Brain pericyte (primary cell): Measurements from ENCODE around the gene KCNN3.

ENCODE experiments used
- DNase-seq: peaks from one replicate; pipeline ENCODE4 v3.0.0-alpha.2; 2012; ENCODE audit warnings: low read depth, low spot score

KCNN3 gene

DNA sequence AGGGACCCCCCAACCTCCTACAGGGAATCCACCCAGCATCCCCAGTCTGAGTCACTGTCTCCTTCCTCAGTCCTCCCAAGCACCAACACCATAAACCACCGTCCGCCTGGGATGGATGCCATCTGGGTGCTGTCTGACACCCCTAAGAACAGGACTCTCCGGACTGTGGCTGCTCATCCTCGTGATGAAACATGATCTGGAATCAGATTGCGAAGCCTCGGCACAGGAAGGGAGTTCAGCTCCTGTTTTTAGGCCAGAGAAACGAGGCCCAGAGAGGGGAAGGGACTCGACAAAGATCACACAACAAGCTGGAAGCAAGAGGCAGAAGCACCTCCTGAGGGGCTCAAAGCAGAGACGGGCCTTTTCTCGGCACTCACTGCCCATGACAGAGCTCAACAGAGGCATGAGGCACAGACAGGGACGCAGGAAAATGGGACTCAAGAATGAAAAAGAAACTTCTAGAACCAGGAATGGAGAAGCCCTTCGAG, 8.4 kb downstream of the KCNN3 start:
- DNase-seq: no peak

DNA sequence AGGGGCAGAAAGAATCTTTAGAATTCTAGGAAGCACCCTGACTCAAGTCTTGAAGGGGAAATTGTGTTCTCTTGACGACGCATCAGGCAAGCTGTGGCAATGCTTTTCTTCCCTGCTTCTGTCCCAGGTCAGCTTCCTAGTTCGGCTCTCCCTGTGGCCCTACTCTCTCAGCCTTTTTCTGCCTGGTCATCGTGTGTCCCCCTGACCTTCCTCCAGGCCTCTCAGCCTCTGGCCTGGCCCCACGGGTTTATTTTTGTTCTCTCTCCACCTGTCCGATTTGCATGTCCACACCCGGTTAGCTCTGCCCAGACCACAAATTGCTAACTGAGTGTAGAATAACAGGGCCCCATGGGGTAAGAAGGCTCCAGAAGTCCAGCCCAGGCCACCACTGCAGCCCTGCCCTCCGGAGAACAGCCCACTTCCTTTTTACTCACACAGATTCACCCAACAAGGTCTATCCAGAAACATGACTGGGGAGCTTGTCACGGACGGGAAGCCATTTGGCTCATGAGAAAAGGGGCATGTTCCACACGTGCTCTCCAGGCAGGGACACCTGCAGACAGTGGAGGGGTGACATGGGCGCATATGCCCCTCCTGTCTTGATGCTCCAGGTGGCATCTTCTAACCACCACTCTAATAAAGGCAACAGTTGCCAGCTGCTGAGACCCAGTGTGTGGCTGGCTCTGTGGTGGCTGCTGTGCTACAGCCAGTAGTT, 9.8 kb downstream of the KCNN3 start:
- DNase-seq: no peak

DNA sequence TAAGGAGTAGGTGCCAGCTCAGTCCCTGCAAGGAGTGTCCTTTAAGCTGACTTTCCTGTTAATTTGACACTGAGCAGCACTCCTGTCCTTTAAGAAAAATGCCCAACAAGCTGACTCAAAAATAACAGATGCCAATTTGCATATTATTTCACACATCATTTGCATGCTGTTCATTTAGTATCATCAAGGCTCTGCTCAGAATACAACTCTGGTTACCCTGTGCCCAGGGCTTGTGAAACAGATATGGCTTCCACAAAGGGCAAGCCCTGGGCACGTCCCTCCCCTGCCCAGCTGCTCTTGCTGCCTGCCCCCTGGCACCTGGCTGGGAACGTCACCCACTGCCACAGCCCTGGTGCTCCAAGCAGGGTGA, 10.3 kb downstream of the KCNN3 start:
- no peak for DNase-seq

DNA sequence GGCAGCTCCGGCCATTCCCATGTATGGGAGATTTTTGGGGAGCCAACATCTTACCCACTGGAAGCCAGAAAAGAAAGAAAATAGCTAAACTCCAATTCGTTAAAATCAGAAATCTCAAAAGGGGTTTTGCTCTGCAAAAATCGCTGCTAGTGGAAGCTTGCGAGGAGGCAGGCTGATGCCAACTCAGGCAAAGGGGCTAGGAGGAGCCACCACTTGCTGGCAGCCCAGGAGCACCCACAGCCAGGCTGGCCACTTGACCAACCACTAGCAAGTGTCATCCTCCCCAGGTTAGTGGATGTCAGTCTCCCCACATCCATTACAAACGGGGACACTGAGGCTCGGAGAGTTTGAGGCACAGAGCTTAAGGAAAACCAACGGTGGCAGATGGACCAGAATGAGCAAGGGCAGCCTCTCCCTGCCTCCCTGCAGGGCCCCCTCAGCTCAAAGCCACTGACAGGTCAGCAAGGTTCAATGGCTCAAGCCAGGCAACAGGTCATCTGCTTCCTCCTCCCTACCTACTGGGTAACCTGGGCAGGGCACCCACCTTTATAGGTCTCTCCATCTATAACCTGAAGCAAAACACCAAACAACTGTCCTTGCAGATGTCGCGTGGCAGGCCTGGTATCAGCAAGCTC, 10.8 kb downstream of the KCNN3 start:
- DNase-seq: no peak

DNA sequence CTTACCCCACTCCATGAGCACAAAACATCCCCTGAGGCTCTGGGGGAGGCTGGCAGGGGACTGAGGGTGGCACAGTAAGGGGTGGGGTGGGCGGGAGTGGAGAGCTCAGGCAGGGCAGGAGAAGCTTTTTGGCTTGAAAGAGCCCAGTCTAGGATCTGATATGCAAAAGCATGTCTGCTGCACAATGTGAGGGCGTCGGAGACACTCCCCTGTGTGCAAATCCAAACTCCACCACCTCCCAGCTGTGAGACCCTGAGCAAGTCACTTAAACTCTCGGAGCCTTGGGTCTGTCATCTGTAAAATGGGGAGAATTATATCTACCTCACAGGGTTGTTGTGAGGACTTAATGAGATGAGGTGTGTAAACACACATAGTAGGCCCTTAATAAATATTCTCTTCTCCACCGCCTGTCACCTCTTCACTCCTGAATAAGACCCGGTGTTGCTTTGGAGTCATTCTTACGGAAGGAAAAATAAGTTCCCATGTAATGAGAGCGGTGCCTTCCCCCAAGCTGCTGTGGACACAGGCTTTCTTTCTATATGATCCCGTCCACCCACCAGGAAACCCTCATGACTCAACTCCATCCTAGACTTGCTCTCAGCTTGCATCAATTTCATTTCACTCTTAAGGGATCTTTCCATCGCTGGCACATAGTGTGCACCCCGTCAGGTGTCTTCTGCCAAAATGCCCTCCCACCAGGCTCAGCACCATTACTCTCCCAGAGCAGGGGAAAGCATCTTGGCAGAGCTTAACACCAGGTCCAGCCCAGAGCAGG, 12.5 kb downstream of the KCNN3 start:
- no peak for DNase-seq

DNA sequence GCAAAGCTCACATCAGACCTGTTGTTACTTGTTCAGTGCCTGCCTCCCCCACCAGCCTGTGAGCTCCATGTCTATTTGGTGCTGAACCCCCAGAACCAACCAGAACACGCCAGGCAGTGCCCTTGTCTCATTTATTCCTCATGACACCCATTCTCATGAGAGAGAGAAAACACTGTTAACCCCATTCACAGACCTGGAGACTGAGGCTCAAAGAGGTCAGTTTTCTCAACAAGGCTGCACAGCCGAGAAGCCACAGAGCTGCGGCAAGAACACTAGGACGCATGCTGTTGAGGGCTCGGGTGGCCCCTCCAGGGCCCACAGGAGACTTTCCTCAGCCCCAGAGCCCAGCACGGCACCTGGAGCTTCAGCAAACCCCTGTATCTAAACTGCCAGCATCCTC, 13.1 kb downstream of the KCNN3 start:
- no peak for DNase-seq

DNA sequence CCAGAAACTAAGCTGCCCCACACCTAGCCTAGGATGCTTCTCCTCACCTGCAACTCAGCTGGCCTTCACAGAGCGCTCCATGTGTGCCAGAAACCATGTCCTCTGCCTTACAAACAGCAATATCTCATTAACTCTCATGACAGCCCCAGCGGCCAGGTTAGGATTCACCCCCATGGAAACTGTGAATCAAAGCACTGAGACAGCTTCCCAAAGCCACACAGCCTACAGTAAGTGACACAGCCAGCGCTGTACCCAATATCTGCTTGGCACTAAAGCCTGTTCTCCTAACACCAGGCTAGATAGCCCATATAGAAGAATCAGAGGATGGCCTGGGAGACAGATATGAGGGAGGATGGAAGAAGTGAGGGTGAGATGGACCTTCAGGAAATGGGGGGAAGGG, 13.5 kb downstream of the KCNN3 start:
- DNase-seq: no peak

DNA sequence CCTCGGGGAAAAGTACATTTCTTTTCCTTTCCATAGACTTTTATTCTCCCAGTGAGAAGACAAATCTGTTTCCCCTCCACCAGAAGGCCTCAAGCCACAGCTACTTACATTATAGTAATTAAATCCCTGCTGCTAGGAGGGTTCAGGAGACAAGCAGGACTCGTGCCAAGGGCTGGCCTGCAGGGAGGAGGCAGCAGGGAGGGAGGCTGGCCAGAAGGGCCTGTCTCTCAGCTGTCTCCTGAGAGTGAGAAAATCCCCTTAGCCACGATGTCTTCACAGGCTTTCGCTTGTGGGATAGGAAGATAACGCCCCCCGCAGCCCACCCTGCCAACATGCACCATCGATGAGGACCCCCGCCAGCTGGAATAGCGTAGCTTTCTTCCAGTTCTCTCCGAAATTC, 14.0 kb downstream of the KCNN3 start:
- DNase-seq: no peak

DNA sequence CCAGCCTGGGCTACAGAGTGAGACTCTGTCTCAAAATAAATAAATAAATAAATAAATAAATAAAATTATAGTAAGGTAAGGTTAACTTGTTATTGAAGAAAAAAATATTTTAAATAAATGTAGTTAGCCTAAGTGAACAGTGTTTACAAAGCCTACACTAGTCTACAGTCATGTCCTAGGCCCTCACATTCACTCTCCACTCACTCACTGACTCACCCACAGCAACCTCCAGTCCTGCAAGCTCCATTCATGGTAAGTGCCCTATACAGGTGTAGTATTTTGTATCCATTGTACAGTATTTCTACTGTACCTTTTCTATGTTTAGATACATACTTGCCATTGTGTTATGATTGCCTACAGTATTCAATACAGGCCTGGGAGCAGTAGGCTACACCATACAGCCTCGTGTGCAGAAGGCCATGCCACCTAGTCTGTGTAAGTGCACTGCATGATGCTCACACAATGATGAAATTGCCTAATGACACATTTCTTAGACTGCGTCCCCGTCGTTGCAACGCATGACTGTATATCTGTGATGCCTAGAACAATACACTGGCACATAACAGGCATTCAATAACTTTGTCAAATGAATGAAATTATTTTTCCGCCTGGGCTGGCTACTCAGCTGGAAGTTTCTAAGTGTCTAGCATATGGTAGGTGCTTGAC, 14.8 kb downstream of the KCNN3 start:
- no peak for DNase-seq

DNA sequence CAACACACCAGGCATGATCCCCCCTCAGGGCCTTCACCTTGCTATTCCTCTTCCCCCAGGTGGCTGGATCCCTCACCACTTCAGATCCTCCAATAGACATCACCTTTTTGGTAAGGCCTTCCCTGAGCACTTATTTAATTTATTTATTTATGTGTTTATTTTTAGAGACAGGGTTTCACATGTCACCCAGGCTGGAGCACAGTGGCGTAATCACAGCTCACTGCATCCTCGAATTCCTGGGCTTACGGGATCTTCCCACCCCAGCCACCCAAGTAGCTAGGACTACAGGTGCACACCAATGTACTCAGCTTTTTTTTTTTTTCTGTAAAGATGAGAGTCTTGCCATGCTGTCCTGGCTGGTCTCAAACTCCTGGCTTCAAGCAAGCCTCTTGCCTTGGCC, 17.2 kb downstream of the KCNN3 start:
- no peak for DNase-seq

DNA sequence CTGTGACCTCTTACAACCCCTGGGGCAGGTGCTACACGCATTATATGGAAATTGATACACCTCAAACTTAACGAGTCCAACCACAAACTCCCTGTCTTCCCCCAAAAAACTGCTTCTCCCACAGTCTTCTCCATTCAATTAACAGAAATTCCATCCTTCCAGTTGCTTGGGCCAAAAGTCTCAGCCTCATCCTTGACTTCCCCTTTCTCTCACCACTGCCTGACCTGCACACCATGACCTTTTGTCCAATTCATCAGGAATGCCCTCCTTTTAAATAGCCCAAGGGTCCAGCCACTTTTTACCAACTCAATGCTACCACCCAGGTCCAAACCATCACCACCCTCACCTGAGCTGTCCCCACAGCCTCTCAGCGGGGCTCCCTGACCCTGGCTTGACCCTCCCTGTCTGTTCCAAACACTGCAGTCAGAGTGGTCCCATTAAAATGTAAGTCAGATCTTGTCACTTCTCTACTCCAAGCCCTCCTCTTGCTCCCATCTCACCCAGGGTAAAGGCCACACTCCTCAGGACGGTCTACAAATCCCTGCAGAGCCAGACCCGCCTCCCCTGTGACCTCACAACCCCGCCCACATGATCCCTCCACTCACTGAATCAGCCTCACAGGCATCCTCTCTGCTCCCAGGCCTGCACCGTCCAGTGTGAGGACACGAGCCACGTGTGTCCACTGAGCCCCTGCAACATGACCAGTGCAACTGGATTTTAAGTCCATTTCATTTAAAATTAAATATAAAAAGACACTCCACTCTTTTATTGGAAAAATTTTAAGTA, 18.5 kb downstream of the KCNN3 start:
- DNase-seq: no peak

DNA sequence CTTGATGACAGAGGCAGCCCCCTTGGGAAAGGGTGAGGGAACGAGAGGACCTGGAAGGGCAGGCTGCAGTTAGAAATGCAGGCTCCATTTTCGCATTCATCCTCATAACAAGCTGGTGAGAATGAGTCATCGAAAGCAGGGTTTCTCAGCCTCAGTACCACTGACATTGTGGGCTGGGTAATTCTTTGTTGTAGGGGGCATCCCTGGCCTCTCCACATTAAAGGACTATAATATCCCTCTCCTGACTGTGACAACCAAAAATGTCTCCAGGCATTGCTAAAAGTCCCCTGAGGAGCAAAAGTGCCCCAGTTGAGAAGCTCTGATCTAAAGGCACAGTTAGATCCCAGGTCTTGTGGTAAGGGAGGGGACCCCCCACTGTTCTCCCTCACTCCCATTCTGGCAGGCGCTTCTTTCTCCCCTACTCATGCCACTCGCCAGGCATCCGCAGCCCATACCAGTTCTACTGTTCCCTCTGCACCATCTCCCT, 20.4 kb downstream of the KCNN3 start:
- DNase-seq: no peak

DNA sequence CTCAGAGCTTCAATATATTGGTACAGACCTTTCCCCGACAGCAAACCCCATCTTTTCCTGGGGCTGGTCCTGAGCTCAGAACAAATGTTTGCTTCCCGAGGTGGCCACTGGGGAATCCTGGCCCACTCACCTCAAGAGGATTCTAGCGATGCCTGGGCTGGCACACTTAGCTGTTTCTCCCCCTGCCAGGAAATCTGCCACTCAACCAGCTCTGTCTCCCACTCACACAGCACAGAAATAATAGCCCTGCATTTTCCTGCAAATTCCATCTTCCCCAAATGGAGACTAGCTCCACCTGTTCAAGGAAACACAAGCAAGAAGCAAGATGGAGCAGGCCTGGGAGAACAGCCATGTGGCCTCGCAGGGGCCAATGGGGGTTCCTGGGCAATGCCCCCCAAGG, 21.1 kb downstream of the KCNN3 start:
- DNase-seq: no peak

DNA sequence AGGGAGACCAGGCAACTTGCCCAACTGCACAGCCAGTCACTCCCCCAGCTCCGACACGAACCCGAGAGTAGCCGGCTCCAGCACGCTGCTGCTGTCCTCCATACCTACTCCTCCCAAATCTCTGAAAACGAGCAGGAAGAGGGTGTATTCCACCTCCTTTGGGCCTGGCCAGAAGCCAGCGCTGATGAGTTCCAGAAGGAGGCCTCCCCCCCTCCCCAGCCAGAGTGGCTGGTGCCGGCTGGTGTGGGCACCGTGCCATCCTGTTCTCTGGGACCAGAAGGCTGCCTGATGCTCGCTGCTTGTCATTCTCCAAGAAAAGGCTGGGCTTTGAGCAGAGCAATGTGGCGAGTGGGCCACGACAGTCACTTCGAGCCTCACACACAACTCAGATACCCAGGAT, 22.2 kb downstream of the KCNN3 start:
- no peak for DNase-seq

DNA sequence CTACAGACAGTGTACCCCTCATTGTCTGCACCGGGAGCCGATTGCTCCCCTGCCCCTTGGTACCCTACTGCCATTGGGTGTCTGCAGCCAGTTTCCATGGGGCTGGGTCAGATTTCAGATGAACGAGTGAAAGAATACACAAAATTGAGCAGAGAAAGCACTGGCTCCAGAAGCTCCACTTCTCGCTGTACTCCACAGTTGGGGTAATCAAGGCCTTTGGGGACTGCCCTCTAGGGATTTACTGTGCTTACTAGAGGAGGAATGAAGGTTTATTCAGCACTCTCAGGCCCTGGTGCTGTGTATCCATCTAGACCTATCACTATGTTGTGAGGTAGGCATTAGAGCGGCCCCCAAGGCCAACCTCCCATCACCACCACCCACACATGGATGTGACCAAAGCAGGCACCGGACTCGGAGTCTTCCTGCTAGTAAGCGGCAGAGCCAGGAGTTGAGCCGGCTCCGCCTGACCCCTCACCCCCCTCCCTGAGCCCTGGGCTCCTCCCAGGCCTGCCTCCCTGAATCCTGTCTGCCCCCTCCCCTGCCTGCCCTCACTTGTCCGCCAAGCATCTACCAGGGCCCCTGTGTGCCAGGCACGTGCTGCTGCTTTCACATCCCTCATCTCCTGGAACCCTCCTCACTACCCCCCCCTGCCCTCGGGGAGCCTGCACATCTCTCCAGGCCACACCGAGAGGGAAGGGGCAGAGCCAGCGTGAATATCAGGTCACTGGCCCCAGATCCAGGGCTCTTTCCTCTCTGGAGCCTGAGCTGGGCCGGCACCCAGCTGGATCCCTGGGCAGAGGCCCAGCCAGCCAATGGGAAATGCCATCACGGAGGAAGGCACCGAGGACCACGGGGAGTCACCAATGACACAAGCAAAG, 23.3 kb downstream of the KCNN3 start:
- DNase-seq: no peak

DNA sequence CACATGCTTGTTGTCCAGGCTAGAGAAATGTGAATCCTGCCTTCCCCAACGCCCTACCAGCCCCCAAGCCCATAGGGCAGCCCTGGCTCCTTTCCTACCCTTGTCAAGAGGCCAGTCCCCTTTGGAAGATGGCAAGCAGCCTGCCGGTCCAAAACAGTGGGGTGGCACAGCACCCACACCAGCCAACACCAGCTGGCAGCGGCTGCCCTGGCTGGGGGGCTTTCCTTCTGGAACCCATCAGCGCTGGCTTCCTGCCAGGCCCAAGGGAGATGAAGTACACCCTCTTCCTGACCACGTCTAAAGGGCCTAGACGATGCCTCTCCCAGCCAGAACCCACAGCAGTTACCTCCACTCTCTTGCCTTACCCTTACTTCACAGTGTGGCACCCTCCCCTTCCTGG, 24.2 kb downstream of the KCNN3 start:
- no peak for DNase-seq

DNA sequence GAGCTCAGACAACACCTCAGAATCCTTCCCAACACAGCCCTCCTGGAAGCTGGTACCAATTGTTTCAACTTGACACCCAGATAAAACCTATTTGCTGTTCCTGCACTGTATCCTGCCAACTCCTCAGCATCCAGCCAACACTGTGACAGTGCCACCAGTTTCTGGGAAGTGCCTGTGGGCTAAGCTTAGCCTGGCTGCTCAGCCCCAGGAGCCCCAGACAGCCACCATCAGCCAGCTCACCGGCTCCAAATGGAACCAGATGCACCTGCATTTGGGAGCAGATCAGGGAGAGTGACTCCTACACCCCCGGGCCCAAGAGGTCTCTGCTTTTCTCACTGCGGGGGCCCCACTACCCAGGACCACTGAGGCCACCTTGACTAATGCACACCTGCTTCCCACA, 24.9 kb downstream of the KCNN3 start:
- no peak for DNase-seq

DNA sequence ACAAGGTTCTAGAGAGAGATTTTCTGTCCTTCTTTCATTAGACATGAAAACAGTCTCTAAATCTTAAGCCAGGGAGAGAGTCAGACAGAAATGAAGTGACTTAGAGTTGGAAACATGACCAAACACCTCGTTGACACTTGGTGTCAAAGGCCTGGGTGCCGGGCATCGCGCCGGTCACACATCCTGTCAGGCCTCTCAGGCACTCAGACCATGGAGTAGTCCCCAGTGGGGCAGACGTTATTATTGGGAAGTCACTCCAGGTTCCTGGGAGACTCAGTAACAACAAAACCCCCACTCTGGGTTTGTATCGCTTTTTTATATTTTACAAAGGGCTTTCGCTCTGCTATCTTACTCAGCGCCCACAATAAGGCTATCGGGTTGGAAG, 25.8 kb downstream of the KCNN3 start:
- no peak for DNase-seq

DNA sequence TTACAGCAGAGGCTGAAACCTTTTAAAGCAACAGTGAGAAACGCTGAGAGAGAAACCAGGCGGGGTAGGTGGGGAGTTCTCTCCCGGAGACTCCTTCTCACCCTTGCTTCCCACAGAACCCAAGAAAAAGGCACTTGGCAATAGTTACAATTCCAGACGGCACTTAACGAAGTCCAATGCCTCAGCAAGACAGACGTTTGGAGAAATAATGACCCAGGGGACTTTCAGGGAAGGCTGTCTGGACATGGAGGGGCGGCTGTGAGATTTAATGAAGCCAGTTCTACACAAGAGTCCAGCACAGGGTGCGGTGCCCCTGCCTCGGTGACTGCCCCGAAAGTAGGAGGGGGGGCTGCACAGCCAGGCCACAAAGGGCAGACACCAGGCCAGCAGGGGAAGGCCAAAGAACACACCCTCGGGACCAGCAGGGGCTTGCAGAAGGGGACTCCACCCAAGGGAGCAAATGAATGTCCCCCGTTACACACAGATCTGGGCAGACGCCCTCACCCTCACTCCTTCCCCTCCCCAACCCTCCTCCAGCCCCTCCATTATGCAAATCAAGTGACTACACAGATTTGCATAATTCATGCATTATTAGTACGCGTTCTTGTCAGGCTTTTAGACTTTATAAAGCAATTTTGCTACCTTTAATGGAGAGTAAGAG, 26.3 kb downstream of the KCNN3 start:
- no peak for DNase-seq

DNA sequence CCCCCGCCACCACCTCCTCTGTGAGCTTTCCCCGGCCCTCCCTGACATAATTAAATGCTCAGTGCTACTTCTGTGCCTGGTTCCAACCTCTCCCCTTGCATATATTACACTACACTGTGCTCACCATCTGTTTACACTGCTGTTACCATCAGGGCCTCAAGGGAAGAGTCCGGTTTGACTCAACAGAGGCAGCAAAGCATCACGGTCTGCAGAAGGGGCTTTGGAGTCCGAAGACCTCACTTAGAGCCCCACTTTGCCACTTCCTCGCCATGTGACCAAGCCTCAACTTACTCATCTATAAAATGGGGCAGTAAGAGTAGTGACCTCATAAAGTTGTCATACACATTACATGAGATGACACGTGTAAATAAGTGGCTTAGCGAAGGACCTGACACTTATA, 27.4 kb downstream of the KCNN3 start:
- DNase-seq: no peak
